SH-SY5Y (cell line): Measurements from ENCODE around the gene LYVE1.

Experiments
- GATA2 ChIP-seq: IDR thresholded peaks from 2 replicates; pipeline ENCODE4 v1.6.1; 2011; ENCODE audit warnings: mild to moderate bottlenecking, low read depth, low read length
- GATA3 ChIP-seq: IDR thresholded peaks from 2 replicates; pipeline ENCODE4 v1.6.1; 2011; ENCODE audit warnings: low read depth, mild to moderate bottlenecking, low read length, moderate library complexity

- no peak for TF ChIP-seq GATA3
- TF ChIP-seq GATA2: no peak
These were observed 12.2 kb upstream of the LYVE1 start for GRCh38 chr11:10580623-10581022.
